HTR-8/SVneo (cell line): Measurements from ENCODE around the gene C10orf90.
A peak's percentile ranks its signal among the peaks of the same experiment; 100 is the strongest.

ENCODE experiments used
- DNase-seq: peaks from one replicate; pipeline ENCODE4 v3.0.0; 2011; ENCODE audit warnings: low spot score, mixed read lengths; ENCODE audit not compliant: insufficient read length
- FAIRE-seq: peaks from 2 replicates; lab custom pipeline; 2011; peaks lifted over from hg19 to GRCh38; lab: Jason Lieb, UNC

C10orf90 gene

GRCh38 chr10:126674741-126675515 lies 4.4 kb upstream of the C10orf90 start:
- FAIRE-seq (no peak), DNase-seq (no peak)

- DNase-seq (no peak), FAIRE-seq (no peak)
Observed at GRCh38 chr10:126673565-126673964, 3.1 kb upstream of the C10orf90 start.

GRCh38 chr10:126671402-126671975 lies 996 bp upstream of the C10orf90 start:
- DNase-seq (no peak), FAIRE-seq (no peak)

GRCh38 chr10:126670895-126671261 lies 385 bp upstream of the C10orf90 start:
- DNase-seq (no peak), FAIRE-seq (no peak)

- no peak for DNase-seq
- FAIRE-seq = no peak
Observed at GRCh38 chr10:126669168-126669567, 1.3 kb downstream of the C10orf90 start.

GRCh38 chr10:126668505-126668904 lies 2.0 kb downstream of the C10orf90 start:
- FAIRE-seq (no peak), DNase-seq (no peak)

GRCh38 chr10:126667568-126667967 lies 2.9 kb downstream of the C10orf90 start:
- no peak for DNase-seq
- FAIRE-seq = no peak

- DNase-seq (no peak), FAIRE-seq (no peak)
Observed at GRCh38 chr10:126665207-126665606, 5.3 kb downstream of the C10orf90 start.

- DNase-seq (peak; percentile 18), FAIRE-seq (no peak)
Observed at GRCh38 chr10:126663880-126664279, 6.6 kb downstream of the C10orf90 start.

- DNase-seq = no peak
Observed at GRCh38 chr10:126663328-126663727, 7.2 kb downstream of the C10orf90 start.

GRCh38 chr10:126661841-126662515 lies 8.5 kb downstream of the C10orf90 start:
- DNase-seq (peak; percentile 5), FAIRE-seq (no peak)

More at GRCh38 chr10:126663328-126663727, 7.2 kb downstream of the C10orf90 start:
- FAIRE-seq = no peak

GRCh38 chr10:126661356-126661755 lies 9.1 kb downstream of the C10orf90 start:
- FAIRE-seq = no peak
- DNase-seq = no peak

- DNase-seq = no peak
- FAIRE-seq = no peak
Observed at GRCh38 chr10:126659750-126660149, 10.7 kb downstream of the C10orf90 start.

- FAIRE-seq (no peak), DNase-seq (no peak)
Observed at GRCh38 chr10:126658928-126659327, 11.6 kb downstream of the C10orf90 start.

- no peak for FAIRE-seq
- no peak for DNase-seq
Observed at GRCh38 chr10:126654579-126654978, 15.9 kb downstream of the C10orf90 start.

- FAIRE-seq (no peak), DNase-seq (no peak)
Observed at GRCh38 chr10:126651467-126651866, 19.0 kb downstream of the C10orf90 start.

GRCh38 chr10:126650161-126650560 lies 20.3 kb downstream of the C10orf90 start:
- FAIRE-seq (no peak), DNase-seq (no peak)

- no peak for FAIRE-seq
- no peak for DNase-seq
Observed at GRCh38 chr10:126647116-126647515, 23.4 kb downstream of the C10orf90 start.

- peak; percentile 5 for DNase-seq
- no peak for FAIRE-seq
Observed at GRCh38 chr10:126646110-126646509, 24.4 kb downstream of the C10orf90 start.

GRCh38 chr10:126640401-126640800 lies 30.1 kb downstream of the C10orf90 start:
- FAIRE-seq = no peak
- no peak for DNase-seq

GRCh38 chr10:126639084-126639483 lies 31.4 kb downstream of the C10orf90 start:
- DNase-seq (no peak), FAIRE-seq (no peak)
